Endothelial cell of umbilical vein (primary cell): ENCODE results near the gene SIGLEC6. TPM values are rescaled to one million over a fixed set of nuclear protein-coding genes. Genes with fewer than 3 reads are reported as not detected.

Experiments used
- BruUV-seq: library from RNA; stranded (reverse); fragments of 400-500 nt; replicated peaks from 2 replicates; lab custom pipeline; 2021; lab: Mats Ljungman, UMichigan
- CTCF ChIA-PET: fragments of 300-600, 350-600 bp; sonication (Branson Sonifier 250); formaldehyde crosslinking; loops from one replicate; lab custom pipeline; 2021; ENCODE audit warnings: antibody characterized with exemption, inconsistent platforms; lab: Charles Lee
- POLR2A ChIA-PET: fragments of 300-600, 350-600 bp; sonication (Branson Sonifier 250); formaldehyde crosslinking; loops from one replicate; lab custom pipeline; 2021; ENCODE audit warnings: antibody characterized with exemption, inconsistent platforms; lab: Charles Lee
- DNase-seq: peaks from one replicate; pipeline ENCODE4 v3.0.0-alpha.2; 2011; ENCODE audit warnings: low read depth, low spot score
- FAIRE-seq: peaks from 2 replicates; lab custom pipeline; 2011; peaks lifted over from hg19 to GRCh38; lab: Jason Lieb, UNC
- H2AFZ ChIP-seq: 2 replicates; pipeline ENCODE4 v1.6.0; 2012; ENCODE audit warnings: low read depth, low read length, control low read depth, inconsistent platforms
- H3K27ac ChIP-seq: 2 replicates; pipeline ENCODE4 v1.5.1; 2011; ENCODE audit warnings: low read depth, mild to moderate bottlenecking, control low read depth, low read length, moderate library complexity; ENCODE audit not compliant: insufficient read depth
- H3K27me3 ChIP-seq, 2 experiments: 2 replicates each; pipeline versions ENCODE4 v1.6.0 to v1.6.1; 2011; ENCODE audit warnings: low read length in 2 of 2, mixed read lengths in 1 of 2; ENCODE audit not compliant: control insufficient read depth in 2 of 2, insufficient read depth in 2 of 2
- H3K36me3 ChIP-seq, 2 experiments: 2 replicates in 1 of 2; 3 replicates in 1 of 2; pipeline ENCODE4 v1.5.1; 2011; ENCODE audit warnings: low read length in 2 of 2, mild to moderate bottlenecking in 1 of 2, moderate library complexity in 1 of 2; ENCODE audit not compliant: control insufficient read depth in 2 of 2, insufficient read depth in 2 of 2; ENCODE audit errors: extremely low read depth in 1 of 2
- H3K4me1 ChIP-seq: 3 replicates; pipeline ENCODE4 v1.5.1; 2011; ENCODE audit warnings: mild to moderate bottlenecking, low read length; ENCODE audit not compliant: control insufficient read depth, insufficient read depth; ENCODE audit errors: extremely low read depth
- H3K4me2 ChIP-seq: 2 replicates; pipeline ENCODE4 v1.6.1; 2011; ENCODE audit warnings: low read length, control low read depth, mixed read lengths; ENCODE audit not compliant: insufficient read depth
- H3K4me3 ChIP-seq, 3 experiments: fragments of 200-600 bp in 1 of 3; sonication (generic), shearing (Covaris generic) in 1 of 3; replicated peaks in 1 of 3; 2 replicates each; pipeline ENCODE4 v1.5.1; 2011 to 2016; ENCODE audit warnings: control low read depth in 3 of 3, low read length in 3 of 3, mild to moderate bottlenecking in 2 of 3, inconsistent platforms in 1 of 3, low read depth in 1 of 3, moderate library complexity in 1 of 3; ENCODE audit not compliant: insufficient read depth in 1 of 3
- H3K79me2 ChIP-seq: 2 replicates; pipeline ENCODE4 v1.6.0; 2012; ENCODE audit warnings: low read length, inconsistent platforms; ENCODE audit not compliant: control insufficient read depth, insufficient read depth
- H3K9ac ChIP-seq: replicated peaks from 2 replicates; pipeline ENCODE3; 2011; ENCODE audit warnings: low read length, control low read depth; ENCODE audit not compliant: insufficient read depth; ENCODE audit errors: extremely low read depth
- H3K9me1 ChIP-seq: replicated peaks from 3 replicates; pipeline ENCODE4 v1.6.0; 2011; ENCODE audit warnings: mild to moderate bottlenecking, low read length; ENCODE audit not compliant: control insufficient read depth, insufficient read depth; ENCODE audit errors: extremely low read depth
- H3K9me3 ChIP-seq: replicated peaks from 2 replicates; pipeline ENCODE4 v1.5.1; 2012; ENCODE audit warnings: low read length, inconsistent platforms; ENCODE audit not compliant: control insufficient read depth, insufficient read depth
- H4K20me1 ChIP-seq: replicated peaks from 2 replicates; pipeline ENCODE3; 2011; ENCODE audit warnings: mild to moderate bottlenecking, low read length; ENCODE audit not compliant: control insufficient read depth, insufficient read depth; ENCODE audit errors: extremely low read depth
- CTCF ChIP-seq, 2 donors: IDR thresholded peaks; 1 replicate in 1 of 2; 2 replicates in 1 of 2; pipeline ENCODE4 v1.5.1; 2011; ENCODE audit warnings: low read length in 2 of 2, mild to moderate bottlenecking in 2 of 2, moderate library complexity in 2 of 2, control low read depth in 1 of 2, inconsistent platforms in 1 of 2, low read depth in 1 of 2; ENCODE audit not compliant: insufficient read depth in 1 of 2; ENCODE audit errors: extremely low read depth in 1 of 2
- EZH2 ChIP-seq: IDR thresholded peaks from 2 replicates; pipeline ENCODE4 v1.6.1; 2012; ENCODE audit warnings: borderline replicate concordance, low read depth, mild to moderate bottlenecking, moderate library complexity, low read length, inconsistent platforms; ENCODE audit not compliant: severe bottlenecking
- FOS ChIP-seq: IDR thresholded peaks from 2 replicates; pipeline ENCODE4 v1.6.1; 2011; ENCODE audit warnings: mild to moderate bottlenecking, low read length, moderate library complexity, borderline replicate concordance; ENCODE audit not compliant: insufficient read depth
- GATA2 ChIP-seq: IDR thresholded peaks from 2 replicates; pipeline ENCODE4 v1.7.0; 2011; ENCODE audit warnings: low read depth, mild to moderate bottlenecking, moderate library complexity, mixed read lengths, low read length; ENCODE audit not compliant: insufficient read length, insufficient read depth
- JUN ChIP-seq: IDR thresholded peaks from 2 replicates; pipeline ENCODE4 v1.6.1; 2011; ENCODE audit warnings: borderline replicate concordance, low read depth; ENCODE audit not compliant: insufficient read length, insufficient read depth
- MAX ChIP-seq: IDR thresholded peaks from 2 replicates; pipeline ENCODE4 v1.6.1; 2011; ENCODE audit not compliant: insufficient read depth, insufficient read length
- MYC ChIP-seq: IDR thresholded peaks from one replicate; pipeline ENCODE4 v1.6.1; 2011; ENCODE audit warnings: mild to moderate bottlenecking, low read depth, low read length
- POLR2A ChIP-seq: IDR thresholded peaks from 2 replicates; pipeline ENCODE4 v1.6.1; 2012; ENCODE audit warnings: low read depth, mild to moderate bottlenecking, control low read depth, low read length
- POLR2AphosphoS5 ChIP-seq: IDR thresholded peaks from 2 replicates; pipeline ENCODE4 v1.6.1; 2012; ENCODE audit warnings: low read depth, mild to moderate bottlenecking, control low read depth, low read length, moderate library complexity; ENCODE audit not compliant: insufficient read depth
- dilution Hi-C: fragments of 300-500 bp; cut with MboI; formaldehyde crosslinking; loops from one replicate; pipeline ENCODE4 v1.15.0; 2019; ENCODE audit warnings: low sequenced_read_pairs; ENCODE audit not compliant: extremely low pct_ligation_motif_present
- intact Hi-C: fragments of 100-400 bp; cut with micrococcal nuclease; formaldehyde crosslinking; loops from one replicate; pipeline ENCODE4 v1.10.0; 2022
- polyA plus RNA-seq, 4 experiments: library from polyadenylated mRNA; depleted of rRNA in 3 of 4; stranded (reverse) in 3 of 4; unstranded in 1 of 4; fragments of >200 nt; gene quantifications; 2 replicates each; pipeline versions ENCODE4 v1.2.1 to v1.2.3, GENCODE V29; 2011 to 2012; ENCODE audit warnings: missing spikeins in 1 of 4
- total RNA-seq: library from RNA; stranded (reverse); gene quantifications from 2 replicates; pipeline ENCODE4 v1.2.3, GENCODE V29; 2021

The SIGLEC6 gene
- total and polyA plus RNA-seq, 2 donors (not counting 3 experiments of a cell fraction or from before 2014, with no cell fraction given) = not detected

- Histone ChIP-seq H3K4me1 (no peaks in the 10 kb centered on the region), H3K27me3 (peaks cover 14 to 34% of the 10 kb centered on the region in 2 experiments), H3K27ac (no peak overlapping the region), H3K79me2 (no peaks in the 10 kb centered on the region), H2AFZ (no peak overlapping the region), H3K9ac (no peak overlapping the region), H4K20me1 (no peaks in the 10 kb centered on the region), H3K4me2 (no peak overlapping the region), H3K36me3 (no peaks in the 10 kb centered on the region), H3K4me3 (no peak overlapping the region), H3K9me3 (no peaks in the 10 kb centered on the region), H3K9me1 (no peaks in the 10 kb centered on the region)
- FAIRE-seq = no peak
- POLR2A ChIA-PET = interaction anchor here (0.6 kb wide), 1 partner anchor 46 kb away, joined by 7 read pairs; no protein-coding TSS in a partner anchor
- CTCF ChIA-PET = interaction anchor here (0.7 to 1.5 kb wide), 3 partner anchors 11 to 97 kb away, joined by 3 to 6 read pairs (median 4); no protein-coding TSS in a partner anchor
- dilution Hi-C loops (no loop called here), intact Hi-C loops (no loop called here)
- no peak for DNase-seq
- BruUV-seq = no TSS peak
- TF ChIP-seq EZH2 (no peak), CTCF (IDR thresholded peaks at IDR 0.05; ENCODE audit: extremely low read depth in 1 of 2, insufficient read depth in 1 of 2, low read depth in 1 of 2, low read length in 2 of 2) (peak in 1 of 2 donors; percentile 1)
Measured at GRCh38 chr19:51564791-51565190, 33.3 kb upstream of the SIGLEC6 start.

GRCh38 chr19:51560339-51560738 lies 28.9 kb upstream of the SIGLEC6 start:
- POLR2A ChIA-PET = no interaction called here
- no peak overlapping the region for H3K4me2 ChIP-seq
- TF ChIP-seq POLR2AphosphoS5 = no peak
- no peak for TF ChIP-seq POLR2A
- no peak for TF ChIP-seq MAX
- TF ChIP-seq FOS = no peak
- no peak for TF ChIP-seq EZH2
- TF ChIP-seq MYC = no peak
- TF ChIP-seq GATA2 = no peak
- TF ChIP-seq CTCF (IDR thresholded peaks at IDR 0.05; ENCODE audit: extremely low read depth in 1 of 2, insufficient read depth in 1 of 2, low read depth in 1 of 2, low read length in 2 of 2) = no peak
- no peak for TF ChIP-seq JUN
- H3K36me3 ChIP-seq = no peaks in the 10 kb centered on the region
- H3K4me1 ChIP-seq = no peaks in the 10 kb centered on the region
- peaks cover 9 to 10% of the 10 kb centered on the region in 2 experiments for H3K27me3 ChIP-seq
- no TSS peak for BruUV-seq
- H3K9ac ChIP-seq = no peak overlapping the region
- no peaks in the 10 kb centered on the region for H3K9me3 ChIP-seq
- CTCF ChIA-PET = no interaction called here
- no peaks in the 10 kb centered on the region for H4K20me1 ChIP-seq
- intact Hi-C loops (no loop called here), dilution Hi-C loops (no loop called here)
- no peaks in the 10 kb centered on the region for H3K79me2 ChIP-seq
- FAIRE-seq (no peak), DNase-seq (no peak)
- no peak overlapping the region for H3K4me3 ChIP-seq
- no peak overlapping the region for H2AFZ ChIP-seq
- no peak overlapping the region for H3K27ac ChIP-seq
- no peaks in the 10 kb centered on the region for H3K9me1 ChIP-seq
